IPS-NIHi7 (cell line): ENCODE data around the gene HCN3.

Experiments used
- DNase-seq: peaks from one replicate; pipeline ENCODE4 v3.0.0; 2012; ENCODE audit warnings: mixed read lengths; ENCODE audit errors: extremely low spot score

Gene HCN3

GRCh38 chr1:155254228-155254713 lies 23.0 kb upstream of the HCN3 start:
- DNase-seq: no peak

GRCh38 chr1:155254714-155255242 lies 22.5 kb upstream of the HCN3 start:
- no peak for DNase-seq

GRCh38 chr1:155255243-155256007 lies 21.8 kb upstream of the HCN3 start, which contains the start of gene ENTREP3:
Gene ENTREP3 (minus strand): TSS chr1:155255483. CDS start chr1:155254877, 606 bp downstream.
- peak; percentile 94 for DNase-seq

GRCh38 chr1:155256058-155256852 lies 21.0 kb upstream of the HCN3 start:
- DNase-seq: no peak

- DNase-seq: no peak
Observed at GRCh38 chr1:155260276-155260675, 17.0 kb upstream of the HCN3 start.

GRCh38 chr1:155261493-155261851 lies 15.8 kb upstream of the HCN3 start:
- no peak for DNase-seq

GRCh38 chr1:155261852-155262673 lies 15.2 kb upstream of the HCN3 start, which contains the start of gene SCAMP3:
Gene SCAMP3 (minus strand): TSS chr1:155262360. CDS start chr1:155262151, 209 bp downstream.
- DNase-seq: peak; percentile 97

GRCh38 chr1:155263067-155263466 lies 14.2 kb upstream of the HCN3 start:
- DNase-seq: no peak

- DNase-seq: no peak
Observed at GRCh38 chr1:155266553-155266952, 10.7 kb upstream of the HCN3 start.

- DNase-seq: no peak
Observed at GRCh38 chr1:155267373-155267772, 9.9 kb upstream of the HCN3 start.

- no peak for DNase-seq
Observed at GRCh38 chr1:155268630-155269029, 8.6 kb upstream of the HCN3 start.

- DNase-seq: no peak
Observed at GRCh38 chr1:155269381-155269780, 7.9 kb upstream of the HCN3 start.

- DNase-seq: peak; percentile 51
Observed at GRCh38 chr1:155272466-155273342, 4.6 kb upstream of the HCN3 start.

GRCh38 chr1:155273343-155274245 lies 3.7 kb upstream of the HCN3 start, which contains the start of gene CLK2:
Gene CLK2 (minus strand): TSS chr1:155273504. CDS start chr1:155270977, 2,527 bp downstream.
- DNase-seq: peak; percentile 95

GRCh38 chr1:155277902-155278688 lies 832 bp downstream of the HCN3 start:
- DNase-seq: peak; percentile 98

- DNase-seq: no peak
Observed at GRCh38 chr1:155278689-155279160, 1.5 kb downstream of the HCN3 start.

- no peak for DNase-seq
Observed at GRCh38 chr1:155279268-155279667, 2.0 kb downstream of the HCN3 start.

GRCh38 chr1:155282488-155283091 lies 5.3 kb downstream of the HCN3 start:
- no peak for DNase-seq
